CD4-positive, alpha-beta T cell treated with Interleukin-17A for 4 hours (primary cell): ENCODE measurements around the gene TSPO.

Experiments used
- DNase-seq: peaks from one replicate; pipeline ENCODE4 v3.0.0-alpha.2; 2020; ENCODE audit warnings: mixed read lengths

TSPO gene

GRCh38 chr22:43179911-43180195 lies 28.5 kb downstream of the TSPO start:
- no peak for DNase-seq

- no peak for DNase-seq
Measured at GRCh38 chr22:43180670-43181069, 29.3 kb downstream of the TSPO start.

- no peak for DNase-seq
Measured at GRCh38 chr22:43181321-43182076, 30.1 kb downstream of the TSPO start.

DNA sequence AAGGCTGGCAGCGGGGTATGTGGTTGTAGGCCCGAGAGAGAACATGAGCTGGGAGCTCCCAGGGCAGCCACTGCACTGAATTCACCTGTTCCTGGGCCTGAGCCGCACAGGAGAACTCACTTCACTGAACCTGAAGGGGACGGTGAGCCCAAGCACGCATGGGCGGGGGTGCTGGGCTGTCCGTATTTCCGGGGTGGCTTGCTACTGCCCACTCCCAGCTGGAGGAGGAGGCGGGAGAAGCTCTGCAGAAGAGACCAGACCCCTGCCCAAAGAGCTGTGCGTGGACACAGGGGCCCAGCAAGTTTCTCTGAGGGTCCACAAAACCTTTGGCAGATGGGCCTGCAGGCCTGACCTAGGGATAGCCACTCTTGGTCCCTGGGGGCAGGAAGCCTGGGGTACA lies 30.8 kb downstream of the TSPO start:
- DNase-seq, result no peak

DNA sequence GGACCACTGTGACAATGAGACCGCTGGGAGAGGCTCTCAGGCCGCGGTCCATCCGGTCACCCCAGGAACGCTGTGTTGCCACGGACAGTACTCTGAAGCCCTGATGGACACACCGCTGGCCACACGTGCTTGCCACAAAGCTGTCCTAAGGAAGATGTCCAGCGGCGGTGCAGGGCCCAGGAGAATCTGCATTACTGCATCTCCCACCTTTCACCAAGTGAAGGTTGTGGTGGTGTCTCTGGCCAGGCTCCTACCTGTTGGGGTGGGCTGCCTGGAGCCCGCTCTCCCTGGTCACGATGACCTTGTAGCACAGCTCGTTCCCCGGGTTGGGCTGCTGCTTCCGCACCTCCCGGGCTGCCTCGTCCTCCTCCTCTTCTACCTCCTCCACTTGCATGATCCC lies 31.4 kb downstream of the TSPO start:
- DNase-seq, result no peak

- no peak for DNase-seq
Measured at GRCh38 chr22:43183496-43184277, 32.3 kb downstream of the TSPO start.

GRCh38 chr22:43185860-43186261 lies 34.5 kb downstream of the TSPO start:
- no peak for DNase-seq

DNA sequence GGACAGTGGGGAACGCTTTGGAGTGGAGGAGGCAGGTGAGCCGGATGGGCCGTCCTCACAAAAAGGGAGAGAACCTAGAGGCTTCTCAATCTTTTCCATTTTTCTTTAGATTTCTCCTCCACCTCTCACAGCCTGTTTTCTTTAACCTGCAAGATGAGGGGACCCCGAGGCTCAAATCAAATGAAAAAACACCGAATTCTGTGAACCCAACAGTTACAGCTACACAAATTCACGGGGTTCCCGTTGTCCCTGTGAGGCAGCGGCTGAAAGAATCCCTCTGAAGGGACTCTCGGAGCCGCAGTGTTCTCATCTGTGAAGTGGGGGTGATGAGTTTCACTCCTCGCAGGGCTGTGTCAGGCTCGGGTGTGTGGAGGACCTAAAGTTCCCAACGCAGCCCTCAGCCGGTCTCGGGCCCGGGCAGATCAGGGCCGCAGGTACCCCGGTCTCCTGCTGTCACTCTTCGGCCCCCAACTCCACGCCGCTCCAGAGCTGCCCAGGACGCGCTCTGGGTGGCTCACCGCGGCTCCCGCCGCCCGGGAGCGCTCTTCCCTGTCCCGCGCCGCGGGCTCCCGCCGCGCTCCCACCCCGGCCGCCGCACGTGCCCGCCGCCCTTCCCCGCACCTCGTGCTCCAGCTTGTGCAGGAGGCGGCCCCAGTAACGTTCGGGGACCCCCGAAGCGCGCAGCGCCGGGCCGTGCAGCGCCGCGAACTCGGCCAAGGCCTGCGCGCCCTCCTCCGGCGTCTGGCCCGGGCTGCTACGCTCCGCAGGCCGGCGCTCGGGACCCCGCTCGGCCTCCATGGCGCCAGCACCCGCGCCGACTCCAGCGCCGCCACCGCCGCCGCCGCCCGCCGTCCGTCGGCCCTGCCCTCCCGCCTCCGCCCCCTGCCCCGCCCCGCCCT lies 35.2 kb downstream of the TSPO start, which contains the start of gene TTLL12:
TTLL12 (minus strand) TSS at position 863 of the 899 bp plus-strand sequence; CDS start at position 798, 65 bp downstream.
- DNase-seq, result peak; percentile 73

DNA sequence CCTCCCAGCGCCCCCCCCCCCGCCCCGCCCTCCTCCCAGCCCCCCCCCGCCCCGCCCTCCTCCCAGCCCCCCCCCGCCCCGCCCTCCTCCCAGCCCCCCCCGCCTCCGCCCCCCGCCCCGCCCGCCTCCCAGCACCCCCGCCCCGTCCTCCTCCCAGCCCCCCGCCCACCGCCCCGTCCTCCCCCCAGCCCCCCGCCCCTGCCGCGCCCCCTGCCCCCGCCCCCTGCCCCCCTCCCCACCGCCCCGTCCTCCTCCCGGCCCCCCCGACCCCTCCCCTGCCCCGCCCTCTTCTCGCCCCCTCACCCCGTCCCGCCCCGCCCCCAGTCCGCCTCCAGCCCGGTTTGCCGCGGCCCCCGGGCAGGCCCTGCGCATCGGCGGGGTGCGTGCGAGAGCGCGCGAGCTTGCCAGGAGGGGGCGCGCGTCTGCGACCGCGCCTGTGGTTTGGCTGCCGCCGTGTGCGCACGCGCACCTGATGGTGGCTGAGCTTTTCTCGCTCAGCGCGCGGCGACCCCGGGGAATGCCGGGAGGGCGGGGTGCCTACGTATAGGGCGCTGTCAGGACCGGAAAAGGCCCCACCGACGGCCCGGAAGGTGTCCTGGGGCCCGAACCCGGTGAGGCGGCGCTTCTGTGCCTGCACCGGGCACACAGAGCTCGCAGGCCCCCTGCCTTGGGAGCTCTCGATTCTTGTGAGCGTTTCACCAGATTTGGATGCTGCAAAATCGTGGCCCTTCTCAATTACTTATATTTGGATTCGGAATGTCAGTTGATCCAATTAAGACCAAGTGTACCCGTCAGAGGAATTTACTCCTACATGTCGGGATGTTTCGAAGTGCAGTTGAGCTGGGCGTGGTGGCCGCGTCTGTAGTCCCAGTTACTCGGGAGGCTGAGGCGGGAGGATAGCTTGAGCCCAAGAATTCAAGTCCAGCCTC lies 36.1 kb downstream of the TSPO start:
- peak; percentile 98 for DNase-seq

GRCh38 chr22:43188829-43189545 lies 37.6 kb downstream of the TSPO start:
- no peak for DNase-seq

DNA sequence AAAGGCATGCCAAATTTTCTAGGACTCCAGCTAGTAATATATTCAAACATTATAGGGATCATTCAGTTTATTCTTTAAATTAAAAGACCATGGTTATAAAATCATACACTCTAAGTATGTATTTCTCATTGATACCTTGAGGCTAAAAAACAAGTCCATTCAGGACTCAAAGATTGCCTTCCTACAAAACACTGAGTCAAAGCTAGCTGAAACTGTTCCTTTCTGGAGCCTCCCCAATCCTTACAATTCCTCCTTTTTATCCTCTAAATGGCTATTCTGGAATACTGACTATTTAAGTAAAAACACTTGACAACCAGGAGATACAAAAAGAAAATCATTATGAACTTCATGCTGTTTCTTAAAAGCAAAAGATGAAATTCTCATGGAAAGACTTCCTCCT lies 40.5 kb downstream of the TSPO start:
- DNase-seq, result no peak

DNA sequence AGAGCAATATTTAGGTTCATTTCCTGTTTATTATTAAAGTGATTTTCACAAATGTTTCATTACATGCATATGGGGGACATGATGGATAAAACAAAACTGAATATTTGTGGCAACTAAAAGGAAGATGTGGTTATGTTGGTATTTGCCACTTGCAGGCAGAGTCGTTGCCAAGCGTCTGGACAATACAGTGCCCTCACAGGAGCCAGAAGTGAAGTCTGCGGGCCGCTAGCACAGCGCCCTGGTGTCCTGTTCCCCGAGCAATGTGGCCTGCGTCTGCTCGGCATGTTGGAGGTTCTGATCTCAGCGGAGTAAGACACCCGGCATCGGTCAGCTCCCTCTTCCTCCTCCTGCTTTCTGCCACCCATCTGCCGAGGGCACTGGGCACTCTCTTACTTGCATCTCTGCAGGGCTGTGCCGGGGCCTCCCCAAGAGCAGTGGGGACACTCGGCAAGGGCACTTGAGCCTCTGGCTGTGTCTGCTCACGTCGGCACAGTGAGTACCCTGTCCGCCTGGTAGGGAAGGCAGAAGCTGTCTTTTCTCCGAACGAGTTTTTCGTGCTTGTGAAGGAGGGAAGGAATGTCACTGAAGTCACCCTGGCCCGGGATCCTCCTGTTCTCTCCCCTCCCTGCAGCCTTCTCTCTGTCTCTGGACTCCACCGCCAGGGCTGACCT lies 46.0 kb downstream of the TSPO start:
- DNase-seq, result no peak

DNA sequence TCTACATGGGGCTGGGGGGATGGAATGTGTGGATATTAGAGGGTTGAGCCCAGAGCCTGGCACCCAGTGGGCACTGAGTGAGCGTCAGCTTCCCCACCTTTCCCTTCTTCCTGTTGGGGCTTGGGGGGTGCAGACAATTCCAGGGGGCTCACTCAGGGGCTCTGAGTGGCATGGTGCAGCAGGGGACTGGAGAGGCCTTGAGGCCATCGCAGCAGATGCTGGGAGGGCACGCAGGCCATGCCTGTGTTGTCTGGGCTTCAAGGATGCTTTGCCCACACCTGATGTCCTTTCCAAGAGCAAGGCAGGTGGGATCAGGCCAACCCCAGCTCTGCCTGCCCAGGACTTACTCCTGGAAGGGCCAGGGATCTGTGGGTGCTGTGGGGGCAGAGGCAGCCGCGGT lies 46.8 kb downstream of the TSPO start:
- DNase-seq, result no peak

DNA sequence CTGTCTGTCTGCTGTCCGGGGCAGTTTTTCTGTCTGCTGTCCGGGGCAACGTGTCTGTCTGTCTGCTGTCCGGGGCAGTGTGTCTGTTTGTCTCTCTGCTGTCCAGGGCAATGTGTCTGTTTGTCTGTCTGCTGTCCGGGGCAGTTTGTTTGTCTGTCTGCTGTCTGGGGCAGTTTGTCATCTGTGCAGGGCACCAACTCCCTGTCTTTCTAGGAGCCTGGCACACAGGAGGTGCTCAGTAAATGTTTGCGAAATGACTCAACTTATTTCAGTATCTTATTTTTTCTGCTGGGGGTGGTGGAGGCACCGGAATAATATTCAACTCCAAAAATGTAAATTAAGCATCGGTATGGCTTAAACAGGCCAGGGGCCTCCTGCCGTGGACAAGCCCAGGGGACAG lies 47.6 kb downstream of the TSPO start:
- no peak for DNase-seq

- no peak for DNase-seq
Measured at GRCh38 chr22:43199541-43199940, 48.2 kb downstream of the TSPO start.

DNA sequence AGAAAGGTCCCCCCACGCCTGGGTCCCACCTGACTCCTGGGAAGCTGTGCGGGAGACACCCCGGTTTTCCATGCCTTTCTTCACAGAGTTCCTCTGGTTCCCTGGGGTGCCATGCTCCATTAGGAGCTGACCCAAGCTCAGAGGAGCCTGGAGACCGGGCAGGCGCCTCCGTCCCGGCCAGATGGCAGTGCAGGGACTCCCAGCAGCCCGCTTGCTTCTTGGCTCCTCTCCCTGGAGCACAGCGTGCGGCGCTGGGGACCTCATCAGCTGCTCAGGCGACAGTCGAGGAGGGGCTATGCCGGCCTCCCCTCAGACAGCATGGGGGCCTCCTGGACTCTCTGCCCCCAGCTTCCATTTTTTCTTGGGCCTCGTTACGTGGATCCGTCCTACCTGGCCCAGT lies 48.7 kb downstream of the TSPO start:
- no peak for DNase-seq

DNA sequence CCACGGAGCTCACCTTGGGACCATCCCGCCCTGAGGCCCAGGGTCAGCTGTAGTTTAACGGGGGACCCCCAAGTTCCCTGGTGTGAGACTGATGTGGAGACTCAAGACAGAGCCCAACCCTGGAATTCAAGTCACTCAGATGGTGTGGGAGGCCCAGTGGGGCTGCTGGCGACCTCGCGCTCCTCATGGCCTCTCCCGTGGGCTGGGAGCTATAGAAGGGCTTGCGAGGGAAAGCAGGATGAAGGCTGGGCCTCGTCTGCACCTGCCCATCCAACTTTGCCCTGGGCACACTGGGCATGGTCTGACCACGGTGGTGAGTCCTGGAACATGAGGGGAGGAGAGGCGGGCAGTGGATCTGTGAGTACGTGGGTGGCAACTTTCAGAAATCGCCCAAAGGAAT lies 49.2 kb downstream of the TSPO start:
- DNase-seq, result no peak

DNA sequence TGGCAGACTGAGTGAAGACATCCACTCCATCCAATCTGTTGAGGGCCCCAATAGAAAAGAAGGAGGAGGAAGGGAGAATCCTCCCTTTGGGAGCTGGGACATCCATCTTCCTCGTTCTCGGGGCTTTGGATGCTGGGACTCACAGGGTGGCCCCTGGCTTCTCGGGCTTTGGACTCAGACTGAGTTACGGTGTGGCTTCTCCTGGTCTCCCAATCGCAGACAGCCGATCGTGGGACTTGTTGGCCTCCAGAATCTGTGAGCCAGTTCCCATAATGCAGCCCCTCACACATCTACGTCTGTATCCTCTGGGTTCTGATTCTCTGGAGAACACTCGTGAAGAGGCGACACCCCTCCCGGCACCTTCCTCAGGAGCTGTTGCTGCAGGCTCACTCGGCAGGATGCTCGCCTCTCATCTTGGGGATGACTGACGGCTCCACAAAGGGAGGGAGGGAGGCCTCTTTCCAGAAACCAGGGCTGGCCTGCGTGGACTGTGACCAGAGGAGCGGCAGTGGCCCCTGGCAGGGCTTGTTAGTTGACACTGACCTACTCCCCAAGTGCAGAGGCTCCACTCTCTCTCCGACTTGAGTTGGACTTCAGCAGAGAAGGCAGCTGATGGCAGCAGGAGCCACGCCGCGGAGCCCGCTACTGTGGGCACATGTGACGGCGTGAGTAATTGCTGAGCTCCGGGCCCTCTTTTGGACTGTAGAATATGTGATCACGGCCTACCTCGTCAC lies 50.3 kb downstream of the TSPO start:
- no peak for DNase-seq

DNA sequence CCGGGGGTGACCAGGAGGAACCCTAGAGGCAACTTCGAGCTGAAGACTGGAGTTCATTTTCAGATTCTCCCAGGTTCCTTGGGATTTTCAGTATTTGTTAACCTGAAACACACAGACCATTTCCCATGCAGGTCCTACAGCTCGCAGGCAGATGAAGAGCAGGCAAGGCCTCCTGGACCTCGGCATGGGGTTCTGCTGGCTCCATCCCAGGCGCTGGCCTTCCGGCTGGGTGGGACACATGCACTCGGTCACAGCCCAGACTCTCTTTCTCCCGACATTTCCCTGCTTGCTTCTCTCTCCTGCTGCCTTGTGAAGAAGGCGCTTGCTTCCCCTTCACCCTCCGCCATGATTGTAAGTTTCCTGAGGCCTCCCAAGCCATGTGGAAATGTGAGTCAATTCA lies 51.0 kb downstream of the TSPO start:
- DNase-seq, result no peak

GRCh38 chr22:43202756-43203410 lies 51.5 kb downstream of the TSPO start:
- no peak for DNase-seq
